ENCODE results near the gene SPATC1L.

The SPATC1L gene

GRCh38 chr21:46215436-46216131 is 31.3 kb upstream of the SPATC1L start:
- no peak for DNase-seq (ENCODE audit: low read depth)

GRCh38 chr21:46214478-46215340 is 30.4 kb upstream of the SPATC1L start:
- DNase-seq (ENCODE audit: low read depth) = no peak

GRCh38 chr21:46213620-46214286 is 29.5 kb upstream of the SPATC1L start:
- no peak for DNase-seq (ENCODE audit: low read depth)

GRCh38 chr21:46212721-46213484 is 28.6 kb upstream of the SPATC1L start:
- DNase-seq (ENCODE audit: low read depth) = no peak

GRCh38 chr21:46211786-46212720 is 27.8 kb upstream of the SPATC1L start:
- no peak for DNase-seq (ENCODE audit: low read depth)

- DNase-seq (ENCODE audit: low read depth) = no peak
Measured at GRCh38 chr21:46211376-46211775, 27.1 kb upstream of the SPATC1L start.

GRCh38 chr21:46210378-46211136 is 26.3 kb upstream of the SPATC1L start:
- no peak for DNase-seq (ENCODE audit: low read depth)

- DNase-seq (ENCODE audit: low read depth) = no peak
Measured at GRCh38 chr21:46208761-46209721, 24.8 kb upstream of the SPATC1L start.

GRCh38 chr21:46207920-46208591 is 23.8 kb upstream of the SPATC1L start:
- DNase-seq (ENCODE audit: low read depth) = no peak

- DNase-seq (ENCODE audit: low read depth) = no peak
Measured at GRCh38 chr21:46207006-46207919, 23.0 kb upstream of the SPATC1L start.

GRCh38 chr21:46206163-46207005 is 22.1 kb upstream of the SPATC1L start:
- DNase-seq (ENCODE audit: low read depth) = no peak

- DNase-seq (ENCODE audit: low read depth) = no peak
Measured at GRCh38 chr21:46205766-46206162, 21.5 kb upstream of the SPATC1L start.

- no peak for DNase-seq (ENCODE audit: low read depth)
Measured at GRCh38 chr21:46205166-46205565, 20.9 kb upstream of the SPATC1L start.

- DNase-seq (ENCODE audit: low read depth) = no peak
Measured at GRCh38 chr21:46203203-46203600, 18.9 kb upstream of the SPATC1L start.

- no peak for DNase-seq (ENCODE audit: low read depth)
Measured at GRCh38 chr21:46202592-46203202, 18.4 kb upstream of the SPATC1L start.

Data from GM04503 (cell line).